ENCODE results near the gene CETN2. TPM values are rescaled to one million over a fixed set of nuclear protein-coding genes. Genes with fewer than 3 reads are reported as not detected.

CETN2 gene
- total RNA-seq, 4 donors from 2014 or later, result 8.1 to 15.7 (median 10.5) TPM

DNA sequence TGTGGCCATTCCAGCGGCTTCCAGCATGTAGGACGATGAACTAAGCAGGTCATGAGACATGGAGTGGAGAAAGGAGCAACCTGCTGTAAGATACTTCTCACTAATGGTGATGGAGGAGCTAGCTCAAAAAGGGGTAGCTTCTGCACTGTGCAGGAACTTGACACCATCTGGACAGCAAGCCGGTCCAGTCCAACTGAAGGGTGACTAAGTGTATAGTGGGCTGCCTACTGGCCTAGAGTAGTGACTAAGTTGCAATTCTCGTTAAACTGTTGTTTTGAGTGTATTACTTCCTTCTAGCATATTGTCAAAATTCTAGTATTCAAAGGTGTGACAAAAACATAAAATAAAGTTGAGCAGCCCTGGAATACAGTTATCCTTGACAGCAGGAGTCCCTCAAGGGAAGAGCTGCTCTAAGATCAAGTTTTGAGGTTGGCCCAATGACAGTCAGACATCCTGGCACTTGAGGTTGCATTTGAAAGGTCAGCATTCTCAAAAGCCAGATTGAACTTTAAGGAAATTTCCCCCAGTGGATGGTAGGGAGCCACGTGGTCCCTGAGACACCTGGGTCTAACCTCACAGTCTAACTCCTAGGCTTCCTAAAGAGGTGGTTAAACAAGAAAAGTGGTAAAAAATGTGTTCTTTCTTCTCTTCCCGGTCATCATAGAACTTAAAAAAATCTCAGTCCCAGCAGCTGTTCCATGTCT lies 8.0 kb downstream of the CETN2 start:
- no peak overlapping the region for H3K4me3 ChIP-seq
- DNase-seq, result no peak
- H3K4me1 ChIP-seq, result no peaks in the 10 kb centered on the region
- peaks cover 0 to 5% of the 10 kb centered on the region in 2 donors for H3K36me3 ChIP-seq
- in situ Hi-C loops (cut with MboI; ENCODE audit: low sequenced_read_pairs in 4 of 4), result loop anchor here in 1 of 4 donors (25.0 kb wide), 1 partner anchor 1060 kb away; no protein-coding TSS in a partner anchor
- H3K9me3 ChIP-seq, result no peaks in the 10 kb centered on the region
- TF ChIP-seq POLR2A (IDR thresholded peaks at IDR 0.05), result no peak
- TF ChIP-seq, protein P1, sequence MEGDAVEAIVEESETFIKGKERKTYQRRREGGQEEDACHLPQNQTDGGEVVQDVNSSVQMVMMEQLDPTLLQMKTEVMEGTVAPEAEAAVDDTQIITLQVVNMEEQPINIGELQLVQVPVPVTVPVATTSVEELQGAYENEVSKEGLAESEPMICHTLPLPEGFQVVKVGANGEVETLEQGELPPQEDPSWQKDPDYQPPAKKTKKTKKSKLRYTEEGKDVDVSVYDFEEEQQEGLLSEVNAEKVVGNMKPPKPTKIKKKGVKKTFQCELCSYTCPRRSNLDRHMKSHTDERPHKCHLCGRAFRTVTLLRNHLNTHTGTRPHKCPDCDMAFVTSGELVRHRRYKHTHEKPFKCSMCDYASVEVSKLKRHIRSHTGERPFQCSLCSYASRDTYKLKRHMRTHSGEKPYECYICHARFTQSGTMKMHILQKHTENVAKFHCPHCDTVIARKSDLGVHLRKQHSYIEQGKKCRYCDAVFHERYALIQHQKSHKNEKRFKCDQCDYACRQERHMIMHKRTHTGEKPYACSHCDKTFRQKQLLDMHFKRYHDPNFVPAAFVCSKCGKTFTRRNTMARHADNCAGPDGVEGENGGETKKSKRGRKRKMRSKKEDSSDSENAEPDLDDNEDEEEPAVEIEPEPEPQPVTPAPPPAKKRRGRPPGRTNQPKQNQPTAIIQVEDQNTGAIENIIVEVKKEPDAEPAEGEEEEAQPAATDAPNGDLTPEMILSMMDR (IDR thresholded peaks at IDR 0.05 in 4 of 5, conservative IDR thresholded peaks at IDR 0.05 in 1 of 5), result no peak
- no peak overlapping the region for H3K27ac ChIP-seq
- ATAC-seq, result no peak
- intact Hi-C loops (cut with DNase I; ENCODE audit: low total_unique reads), result no loop called here
- H3K27me3 ChIP-seq, result no peaks in the 10 kb centered on the region

DNA sequence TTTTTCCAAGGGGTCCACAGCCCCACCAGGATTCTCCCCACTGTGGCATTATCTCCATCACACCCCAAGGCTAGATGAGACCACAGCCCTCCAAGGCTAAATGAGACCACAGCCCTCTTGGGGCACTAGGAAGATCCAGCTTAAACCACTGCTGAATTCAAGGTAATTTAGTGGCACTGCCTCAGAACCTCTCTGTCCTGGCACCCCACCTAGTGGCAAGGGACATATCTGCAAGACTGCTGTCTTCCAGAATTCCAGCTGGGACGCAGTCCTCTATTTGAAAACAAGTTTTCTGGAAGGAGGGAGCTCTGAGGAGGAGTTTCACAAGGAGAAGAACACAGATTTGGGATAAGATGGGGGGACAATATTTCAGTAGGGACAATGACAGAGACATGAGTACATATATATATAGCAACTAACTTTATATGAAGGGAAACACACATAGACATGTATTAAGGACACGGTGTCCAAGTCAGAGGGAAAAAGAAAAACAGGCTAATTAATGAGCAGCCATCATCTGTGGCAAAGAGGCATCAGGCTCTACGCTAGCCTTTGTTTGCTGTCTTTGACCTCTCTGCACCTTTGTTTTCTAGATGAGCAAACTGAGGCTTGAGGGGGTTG lies 9.3 kb downstream of the CETN2 start:
- TF ChIP-seq, protein P1 (IDR thresholded peaks at IDR 0.05 in 4 of 5, conservative IDR thresholded peaks at IDR 0.05 in 1 of 5), result peak in 2 of 5 experiments; percentile 29 to 50
- no peak for TF ChIP-seq POLR2A (IDR thresholded peaks at IDR 0.05)
- intact Hi-C loops (cut with DNase I; ENCODE audit: low total_unique reads), result no loop called here
- in situ Hi-C loops (cut with MboI; ENCODE audit: low sequenced_read_pairs in 4 of 4), result loop anchor here in 1 of 4 donors (25.0 kb wide), 1 partner anchor 1059 kb away; no protein-coding TSS in a partner anchor

DNA sequence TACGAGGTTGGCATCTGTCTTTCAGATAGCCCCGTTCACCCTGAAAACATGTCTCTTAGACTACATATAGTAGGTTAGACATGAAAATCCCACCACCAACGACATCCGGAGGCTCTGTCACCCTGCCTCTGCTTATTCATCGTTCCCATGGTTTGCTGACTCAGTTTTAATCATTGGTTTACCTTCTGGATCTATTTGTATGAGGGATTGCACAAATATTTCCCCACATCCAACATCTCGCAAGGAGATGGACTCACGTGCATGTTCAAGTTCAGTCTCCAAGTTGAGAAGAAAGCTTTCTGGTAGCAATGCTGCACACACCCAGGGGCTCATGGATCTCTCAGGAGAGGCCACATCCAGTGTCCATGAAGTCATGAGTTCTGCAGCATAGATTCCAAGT lies 10.8 kb downstream of the CETN2 start:
- Histone ChIP-seq H3K27me3 (no peaks in the 10 kb centered on the region), H3K27ac (no peak overlapping the region), H3K36me3 (no peaks in the 10 kb centered on the region), H3K9me3 (no peaks in the 10 kb centered on the region), H3K4me1 (no peaks in the 10 kb centered on the region), H3K4me3 (no peak overlapping the region)
- in situ Hi-C loops (cut with MboI; ENCODE audit: low sequenced_read_pairs in 4 of 4), result loop anchor here in 1 of 4 donors (25.0 kb wide), 1 partner anchor 1057 kb away; no protein-coding TSS in a partner anchor
- TF ChIP-seq, protein P1 (IDR thresholded peaks at IDR 0.05 in 4 of 5, conservative IDR thresholded peaks at IDR 0.05 in 1 of 5), result no peak
- TF ChIP-seq POLR2A (IDR thresholded peaks at IDR 0.05), result no peak
- no peak for DNase-seq
- no peak for ATAC-seq
- intact Hi-C loops (cut with DNase I; ENCODE audit: low total_unique reads), result loop anchor here (10.0 kb wide), 1 partner anchor 1065 kb away; no protein-coding TSS in a partner anchor

More for the DNA sequence above, 9.3 kb downstream of the CETN2 start:
- H3K9me3 ChIP-seq, result no peaks in the 10 kb centered on the region
- DNase-seq, result no peak
- no peak overlapping the region for H3K4me3 ChIP-seq
- H3K27ac ChIP-seq, result no peak overlapping the region
- no peaks in the 10 kb centered on the region for H3K4me1 ChIP-seq
- no peak for ATAC-seq
- H3K36me3 ChIP-seq, result no peaks in the 10 kb centered on the region
- no peaks in the 10 kb centered on the region for H3K27me3 ChIP-seq

DNA sequence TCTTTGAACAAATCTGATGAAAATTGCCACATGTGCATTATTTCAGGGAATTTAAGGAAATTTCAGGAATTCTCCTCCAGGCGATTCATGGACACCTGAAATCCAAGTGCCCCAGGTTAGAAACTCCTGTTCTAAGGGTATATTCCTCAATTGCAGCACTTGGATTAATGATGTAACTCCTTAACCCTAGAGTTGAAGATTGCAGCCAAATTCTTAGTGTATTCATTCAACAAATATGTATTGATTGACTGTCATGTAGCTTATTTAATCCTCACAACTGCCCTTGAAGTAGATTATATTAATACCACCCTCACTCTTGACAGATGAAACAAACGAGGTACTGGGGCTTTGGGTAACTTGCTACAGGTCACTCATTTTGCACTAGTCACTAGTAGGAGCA lies 11.3 kb downstream of the CETN2 start:
- Histone ChIP-seq H3K27ac (no peak overlapping the region), H3K27me3 (no peaks in the 10 kb centered on the region), H3K9me3 (no peaks in the 10 kb centered on the region), H3K4me1 (no peaks in the 10 kb centered on the region), H3K36me3 (no peaks in the 10 kb centered on the region), H3K4me3 (no peak overlapping the region)
- DNase-seq, result no peak
- ATAC-seq, result no peak
- intact Hi-C loops (cut with DNase I; ENCODE audit: low total_unique reads) (loop anchor here (10.0 kb wide), 1 partner anchor 1064 kb away; no protein-coding TSS in a partner anchor), in situ Hi-C loops (cut with MboI; ENCODE audit: low sequenced_read_pairs in 4 of 4) (loop anchor here in 1 of 4 donors (25.0 kb wide), 1 partner anchor 1057 kb away; no protein-coding TSS in a partner anchor)
- TF ChIP-seq, protein P1 (IDR thresholded peaks at IDR 0.05 in 4 of 5, conservative IDR thresholded peaks at IDR 0.05 in 1 of 5), result no peak
- TF ChIP-seq POLR2A (IDR thresholded peaks at IDR 0.05), result no peak

Measured in gastrocnemius medialis (tissue), 4 donors.